K562 (cell line): ENCODE measurements around the gene RNF152. TPM values are rescaled to one million over a fixed set of nuclear protein-coding genes. Genes with fewer than 3 reads are reported as not detected.

ENCODE experiments used
- ATAC-seq: fragments of 200-7000 bp; cut with Tn5 transposase; 3 replicates; pipeline ENCODE4 v1.9.1; 2020; ENCODE audit warnings: moderate library complexity
- BruUV-seq: library from RNA; stranded (reverse); fragments of 400-500 nt; replicated peaks from 2 replicates; lab custom pipeline; 2021; lab: Mats Ljungman, UMichigan
- CTCF ChIA-PET: fragments of 300-600 bp; formaldehyde crosslinking; extraction: SDS; loops from one replicate; lab custom pipeline; 2021; ENCODE audit warnings: low intra/inter-chr PET ratio; lab: Yijun Ruan, JAX
- POLR2A ChIA-PET: fragments of 300-600, 350-650 bp; sonication (Branson Sonifier 250); formaldehyde crosslinking; extraction: SDS; loops from one replicate; lab custom pipeline; 2021; ENCODE audit warnings: antibody characterized with exemption, inconsistent platforms; lab: Yijun Ruan, JAX
- DNase-seq, 4 experiments: peaks; one replicate each; pipeline versions ENCODE4 v3.0.0 to v3.0.0-alpha.2; 2011 to 2018; ENCODE audit warnings: low spot score in 3 of 4, mixed read lengths in 3 of 4; ENCODE audit errors: extremely low read depth in 1 of 4
- FAIRE-seq: peaks from 2 replicates; lab custom pipeline; 2011; peaks lifted over from hg19 to GRCh38; lab: Jason Lieb, UNC
- H2AFZ ChIP-seq: 2 replicates; pipeline ENCODE4 v1.6.0; 2011; ENCODE audit warnings: low read depth, low read length, control low read depth, inconsistent platforms
- H3K27ac ChIP-seq: fragments of 200-600 bp; 3 replicates; pipeline ENCODE4 v1.8.0; 2011; ENCODE audit warnings: low read depth, mild to moderate bottlenecking, control low read depth, inconsistent platforms, low read length, moderate library complexity, mixed read lengths; ENCODE audit errors: extremely low read depth
- H3K27me3 ChIP-seq, 2 experiments: fragments of 300-600 bp in 1 of 2; 2 replicates in 1 of 2; 3 replicates in 1 of 2; pipeline versions ENCODE4 v1.6.0 to v1.8.0; 2011; ENCODE audit warnings: inconsistent platforms in 2 of 2, low read length in 2 of 2, mild to moderate bottlenecking in 1 of 2, mixed read lengths in 1 of 2, moderate library complexity in 1 of 2; ENCODE audit not compliant: control insufficient read depth in 2 of 2, insufficient read depth in 2 of 2
- H3K36me3 ChIP-seq: fragments of 300-600 bp; 3 replicates; pipeline ENCODE4 v1.8.0; 2011; ENCODE audit warnings: mild to moderate bottlenecking, low read length, inconsistent platforms; ENCODE audit not compliant: control insufficient read depth, insufficient read depth
- H3K4me1 ChIP-seq, 2 experiments: fragments of 200-600 bp in 1 of 2; replicated peaks in 1 of 2; 2 replicates in 1 of 2; 3 replicates in 1 of 2; pipeline versions ENCODE4 v1.5.1 to v1.8.0; 2011; ENCODE audit warnings: inconsistent platforms in 2 of 2, low read length in 2 of 2, mild to moderate bottlenecking in 1 of 2, mixed read lengths in 1 of 2, moderate library complexity in 1 of 2; ENCODE audit not compliant: control insufficient read depth in 2 of 2, insufficient read depth in 2 of 2
- H3K4me2 ChIP-seq: 2 replicates; pipeline ENCODE4 v1.6.1; 2011; ENCODE audit warnings: low read length, control low read depth, inconsistent platforms, mixed read lengths; ENCODE audit not compliant: insufficient read depth
- H3K4me3 ChIP-seq: fragments of 200-600 bp; sonication (generic), shearing (Covaris generic); 2 replicates; pipeline ENCODE4 v1.5.1; 2016; ENCODE audit warnings: control low read depth, inconsistent platforms
- H3K79me2 ChIP-seq: fragments of 200-600 bp; 3 replicates; pipeline ENCODE4 v1.8.0; 2011; ENCODE audit warnings: low read length, inconsistent platforms; ENCODE audit not compliant: control insufficient read depth, insufficient read depth
- H3K9ac ChIP-seq, 2 experiments: 2 replicates each; pipeline versions ENCODE4 v1.6.0 to v1.6.1; 2011; ENCODE audit warnings: low read depth in 2 of 2, low read length in 2 of 2, control low read depth in 1 of 2, inconsistent platforms in 1 of 2, mild to moderate bottlenecking in 1 of 2, mixed read lengths in 1 of 2; ENCODE audit not compliant: insufficient read depth in 1 of 2
- H3K9me1 ChIP-seq: one replicate; pipeline ENCODE4 v1.6.0; 2011; ENCODE audit warnings: inconsistent platforms, mild to moderate bottlenecking, low read length, moderate library complexity; ENCODE audit not compliant: control insufficient read depth, insufficient read depth
- H3K9me3 ChIP-seq: replicated peaks from 2 replicates; pipeline ENCODE4 v1.5.1; 2011; ENCODE audit warnings: low read depth, low read length, inconsistent platforms; ENCODE audit not compliant: control insufficient read depth, insufficient read depth
- H4K20me1 ChIP-seq: replicated peaks from 2 replicates; pipeline ENCODE4 v1.6.1; 2011; ENCODE audit warnings: low read length, inconsistent platforms, mixed read lengths; ENCODE audit not compliant: control insufficient read depth, insufficient read depth
- CLOCK ChIP-seq: fragments of 250-450 bp; sonication (Bioruptor Pico); IDR thresholded peaks from 2 replicates; pipeline ENCODE4 v1.4.0; 2020; ENCODE audit warnings: mild to moderate bottlenecking, moderate library complexity, borderline replicate concordance
- DDX20 ChIP-seq: fragments of 450-650 bp; IDR thresholded peaks from 2 replicates; pipeline ENCODE4 v1.6.1; 2016; ENCODE audit warnings: missing genetic modification characterization, low read depth, mild to moderate bottlenecking, missing compliant biosample characterization, moderate library complexity
- EWSR1 ChIP-seq: fragments of 450-650 bp; IDR thresholded peaks from 2 replicates; pipeline ENCODE4 v1.6.1; 2018; ENCODE audit warnings: borderline replicate concordance, mild to moderate bottlenecking, low read depth, moderate library complexity; ENCODE audit not compliant: partially characterized antibody
- MLX ChIP-seq, 2 experiments: fragments of 450-650 bp in 1 of 2; sonication (generic) in 1 of 2; formaldehyde crosslinking; conservative IDR thresholded peaks; 2 replicates each; pipeline versions ENCODE4 v1.4.0 to v1.8.1; 2020 to 2022; ENCODE audit warnings: mild to moderate bottlenecking in 1 of 2, missing genetic modification reagents in 1 of 2
- NR3C1 ChIP-seq: sonication (generic); formaldehyde crosslinking; IDR thresholded peaks from 2 replicates; pipeline ENCODE4 v1.8.1; 2022; ENCODE audit warnings: missing genetic modification reagents
- POLR2G ChIP-seq: fragments of 200-400 bp; formaldehyde crosslinking; IDR thresholded peaks from 2 replicates; pipeline ENCODE4 v1.6.1; 2017; ENCODE audit warnings: low read depth, mild to moderate bottlenecking, antibody characterized with exemption, low read length, moderate library complexity
- RAD21 ChIP-seq, 2 experiments: fragments of 250-450 bp in 1 of 2; fragments of 450-650 bp in 1 of 2; sonication (Bioruptor Pico) in 1 of 2; formaldehyde crosslinking in 1 of 2; IDR thresholded peaks in 1 of 2; conservative IDR thresholded peaks in 1 of 2; 2 replicates each; pipeline versions ENCODE4 v1.4.0 to v1.8.0; 2020 to 2022; ENCODE audit warnings: mild to moderate bottlenecking in 2 of 2, moderate library complexity in 1 of 2
- SAFB ChIP-seq: fragments of 200-400 bp; formaldehyde crosslinking; IDR thresholded peaks from 2 replicates; pipeline ENCODE4 v1.6.1; 2017; ENCODE audit warnings: low read depth, low read length, borderline replicate concordance
- SMAD2 ChIP-seq: fragments of 150-350 bp; IDR thresholded peaks from 2 replicates; pipeline ENCODE4 v1.6.1; 2014; ENCODE audit warnings: low read depth, mild to moderate bottlenecking, low read length
- TSC22D4 ChIP-seq: fragments of 450-650 bp; IDR thresholded peaks from 2 replicates; pipeline ENCODE4 v1.6.1; 2016; ENCODE audit warnings: missing genetic modification characterization, missing biosample characterization, control low read depth
- ZNF696 ChIP-seq: fragments of 250-450 bp; sonication (Bioruptor Pico); conservative IDR thresholded peaks from 2 replicates; pipeline ENCODE4 v1.4.0; 2020; ENCODE audit warnings: mild to moderate bottlenecking, moderate library complexity
- WGBS: fragments of 100-300 bp; shearing (Covaris generic); methylation state at CpG from one replicate; pipeline ENCODE4 v1.1.6; 2016; ENCODE audit warnings: low coverage, mixed read lengths; ENCODE audit not compliant: insufficient coverage; ENCODE audit errors: missing lambda C conversion rate; 5-methylcytosine and 5-hydroxymethylcytosine counted together
- in situ Hi-C: fragments of 300-500 bp; cut with MboI; formaldehyde crosslinking; loops from 4 replicates; pipeline ENCODE4 v1.15.0; 2018; ENCODE audit warnings: inconsistent platforms, mixed read lengths
- intact Hi-C: fragments of 100-400 bp; cut with micrococcal nuclease; formaldehyde crosslinking; loops from 2 replicates; pipeline ENCODE4 v1.14.2; 2022
- polyA plus RNA-seq, 8 experiments: library from polyadenylated mRNA; depleted of rRNA in 4 of 8; stranded (reverse) in 5 of 8; unstranded in 3 of 8; fragments of >200 nt; fragmentation: Nextera tagmentation in 2 of 8; fragmentation: Illumina TruSeq in 1 of 8; extraction: Ambion mirVana in 2 of 8; extraction: Trizol in 1 of 8; gene quantifications; 2 replicates each; pipeline versions ENCODE4 v1.2.1 to v1.2.3, GENCODE V29; 2011 to 2014; ENCODE audit warnings: inconsistent platforms in 1 of 8, missing spikeins in 1 of 8
- total RNA-seq, 7 experiments: library from RNA; depleted of rRNA in 6 of 7; stranded (reverse); fragments of >200 nt in 6 of 7; fragmentation: Illumina TruSeq in 2 of 7; extraction: Trizol in 2 of 7; gene quantifications; 2 replicates each; pipeline versions ENCODE4 v1.2.1 to v1.2.3, GENCODE V29; 2011 to 2021; ENCODE audit warnings: low replicate concordance in 1 of 7
- TF ChIP-seq, protein P1 (sequence below): sonication (generic); formaldehyde crosslinking; IDR thresholded peaks from 2 replicates; pipeline ENCODE4 v1.8.1; 2023; ENCODE audit warnings: mild to moderate bottlenecking, missing genetic modification reagents
- TF ChIP-seq, protein P2 (sequence below): fragments of 450-650 bp; formaldehyde crosslinking; IDR thresholded peaks from 2 replicates; pipeline ENCODE4 v1.4.0; 2020; ENCODE audit warnings: mild to moderate bottlenecking

RNF152 gene
- total and polyA plus RNA-seq, 9 of the 15 experiments (the other 6 are each of a cell fraction or from before 2014, with no cell fraction given) = 0.04 to 0.05 TPM; not detected in 7

GRCh38 chr18:61941948-61942471 is 49.2 kb upstream of the RNF152 start:
- in situ Hi-C loops (no loop called here), intact Hi-C loops (no loop called here)
- Histone ChIP-seq H3K9me1 (no peaks in the 10 kb centered on the region), H3K27ac (no peak overlapping the region), H3K27me3 (no peaks in the 10 kb centered on the region; a peak in 1 of 5 replicates), H3K9me3 (no peaks in the 10 kb centered on the region), H3K9ac (no peak overlapping the region), H3K79me2 (no peaks in the 10 kb centered on the region), H3K36me3 (no peaks in the 10 kb centered on the region), H3K4me2 (no peak overlapping the region), H2AFZ (no peak overlapping the region), H3K4me3 (no peak overlapping the region), H4K20me1 (no peaks in the 10 kb centered on the region), H3K4me1 (no peaks in the 10 kb centered on the region)
- DNase-seq (no peak), ATAC-seq (no peak), FAIRE-seq (no peak)
- 0% methylated on average over 1 of the region's 1 CpG for whole genome bisulfite sequencing
- CTCF ChIA-PET = no interaction called here
- POLR2A ChIA-PET = no interaction called here
- no TSS peak for BruUV-seq
- TF ChIP-seq ZNF696 (no peak), CLOCK (CRISPR knock-in tag) (no peak), RAD21 (CRISPR knock-in tag; conservative IDR thresholded peaks at IDR 0.05 in 1 of 2, IDR thresholded peaks at IDR 0.05 in 1 of 2) (no peak), MLX (CRISPR knock-in tag; conservative IDR thresholded peaks at IDR 0.05) (no peak), SMAD2 (no peak), NR3C1 (CRISPR knock-in tag) (no peak), TSC22D4 (tag) (no peak), SAFB (no peak), POLR2G (no peak), EWSR1 (no peak), DDX20 (tag) (no peak)
- TF ChIP-seq, protein P1, sequence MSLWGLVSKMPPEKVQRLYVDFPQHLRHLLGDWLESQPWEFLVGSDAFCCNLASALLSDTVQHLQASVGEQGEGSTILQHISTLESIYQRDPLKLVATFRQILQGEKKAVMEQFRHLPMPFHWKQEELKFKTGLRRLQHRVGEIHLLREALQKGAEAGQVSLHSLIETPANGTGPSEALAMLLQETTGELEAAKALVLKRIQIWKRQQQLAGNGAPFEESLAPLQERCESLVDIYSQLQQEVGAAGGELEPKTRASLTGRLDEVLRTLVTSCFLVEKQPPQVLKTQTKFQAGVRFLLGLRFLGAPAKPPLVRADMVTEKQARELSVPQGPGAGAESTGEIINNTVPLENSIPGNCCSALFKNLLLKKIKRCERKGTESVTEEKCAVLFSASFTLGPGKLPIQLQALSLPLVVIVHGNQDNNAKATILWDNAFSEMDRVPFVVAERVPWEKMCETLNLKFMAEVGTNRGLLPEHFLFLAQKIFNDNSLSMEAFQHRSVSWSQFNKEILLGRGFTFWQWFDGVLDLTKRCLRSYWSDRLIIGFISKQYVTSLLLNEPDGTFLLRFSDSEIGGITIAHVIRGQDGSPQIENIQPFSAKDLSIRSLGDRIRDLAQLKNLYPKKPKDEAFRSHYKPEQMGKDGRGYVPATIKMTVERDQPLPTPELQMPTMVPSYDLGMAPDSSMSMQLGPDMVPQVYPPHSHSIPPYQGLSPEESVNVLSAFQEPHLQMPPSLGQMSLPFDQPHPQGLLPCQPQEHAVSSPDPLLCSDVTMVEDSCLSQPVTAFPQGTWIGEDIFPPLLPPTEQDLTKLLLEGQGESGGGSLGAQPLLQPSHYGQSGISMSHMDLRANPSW (CRISPR knock-in tag) = no peak
- TF ChIP-seq, protein P2, sequence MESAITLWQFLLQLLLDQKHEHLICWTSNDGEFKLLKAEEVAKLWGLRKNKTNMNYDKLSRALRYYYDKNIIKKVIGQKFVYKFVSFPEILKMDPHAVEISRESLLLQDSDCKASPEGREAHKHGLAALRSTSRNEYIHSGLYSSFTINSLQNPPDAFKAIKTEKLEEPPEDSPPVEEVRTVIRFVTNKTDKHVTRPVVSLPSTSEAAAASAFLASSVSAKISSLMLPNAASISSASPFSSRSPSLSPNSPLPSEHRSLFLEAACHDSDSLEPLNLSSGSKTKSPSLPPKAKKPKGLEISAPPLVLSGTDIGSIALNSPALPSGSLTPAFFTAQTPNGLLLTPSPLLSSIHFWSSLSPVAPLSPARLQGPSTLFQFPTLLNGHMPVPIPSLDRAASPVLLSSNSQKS (CRISPR knock-in tag) = no peak
